Neural progenitor cell (in vitro differentiated cells): ENCODE data around the gene LPIN1.

ENCODE experiments used
- EZH2 ChIP-seq: fragments of 200-600 bp; sonication (generic); IDR thresholded peaks from 2 replicates; pipeline ENCODE4 v1.6.1; 2017; ENCODE audit warnings: antibody characterized with exemption, mild to moderate bottlenecking, moderate library complexity
- EZH2phosphoT487 ChIP-seq: fragments of 200-600 bp; sonication (generic); IDR thresholded peaks from 2 replicates; pipeline ENCODE4 v1.6.1; 2017; ENCODE audit warnings: antibody characterized with exemption
- TF ChIP-seq, protein P1 (sequence below): fragments of 200-600 bp; sonication (generic); IDR thresholded peaks from 2 replicates; pipeline ENCODE4 v1.5.1; 2017; ENCODE audit warnings: antibody characterized with exemption, mild to moderate bottlenecking

DNA sequence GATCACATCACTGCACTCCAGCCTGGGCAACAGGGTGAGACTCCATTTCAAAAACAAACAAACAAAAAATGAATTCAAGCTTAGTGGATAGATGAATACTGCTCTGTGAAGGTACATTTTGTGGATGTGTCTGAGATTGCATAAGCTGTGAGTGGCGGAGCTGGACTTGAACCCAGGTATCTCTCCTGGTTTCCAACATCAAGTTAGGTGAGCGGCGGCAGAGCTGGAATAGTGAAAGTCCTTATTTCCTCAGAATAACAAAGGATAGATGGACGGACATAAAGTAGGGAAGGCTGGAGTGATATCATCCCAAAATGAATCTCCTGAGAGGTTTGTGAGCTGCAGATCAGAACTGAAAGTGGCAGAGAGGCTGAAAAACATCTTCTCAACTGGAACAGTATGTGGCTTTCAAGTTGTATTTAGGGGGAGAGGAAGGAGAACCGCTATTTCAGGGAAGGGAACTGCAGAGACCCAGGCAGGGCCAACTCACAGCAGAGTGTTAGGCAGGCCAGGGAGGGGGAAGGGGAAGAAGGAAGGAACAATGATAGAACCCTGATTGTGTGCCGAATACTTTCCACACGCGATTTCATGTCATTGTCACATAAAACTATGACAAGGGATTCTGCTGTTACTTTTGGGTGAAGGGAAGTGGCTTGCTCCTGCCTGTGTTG is 106.2 kb downstream of the LPIN1 start:
- TF ChIP-seq, protein P1, sequence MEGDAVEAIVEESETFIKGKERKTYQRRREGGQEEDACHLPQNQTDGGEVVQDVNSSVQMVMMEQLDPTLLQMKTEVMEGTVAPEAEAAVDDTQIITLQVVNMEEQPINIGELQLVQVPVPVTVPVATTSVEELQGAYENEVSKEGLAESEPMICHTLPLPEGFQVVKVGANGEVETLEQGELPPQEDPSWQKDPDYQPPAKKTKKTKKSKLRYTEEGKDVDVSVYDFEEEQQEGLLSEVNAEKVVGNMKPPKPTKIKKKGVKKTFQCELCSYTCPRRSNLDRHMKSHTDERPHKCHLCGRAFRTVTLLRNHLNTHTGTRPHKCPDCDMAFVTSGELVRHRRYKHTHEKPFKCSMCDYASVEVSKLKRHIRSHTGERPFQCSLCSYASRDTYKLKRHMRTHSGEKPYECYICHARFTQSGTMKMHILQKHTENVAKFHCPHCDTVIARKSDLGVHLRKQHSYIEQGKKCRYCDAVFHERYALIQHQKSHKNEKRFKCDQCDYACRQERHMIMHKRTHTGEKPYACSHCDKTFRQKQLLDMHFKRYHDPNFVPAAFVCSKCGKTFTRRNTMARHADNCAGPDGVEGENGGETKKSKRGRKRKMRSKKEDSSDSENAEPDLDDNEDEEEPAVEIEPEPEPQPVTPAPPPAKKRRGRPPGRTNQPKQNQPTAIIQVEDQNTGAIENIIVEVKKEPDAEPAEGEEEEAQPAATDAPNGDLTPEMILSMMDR = no peak
- TF ChIP-seq EZH2 (no peak), EZH2phosphoT487 (no peak)
